ENCODE measurements around the gene SLC38A9.

SLC38A9 gene

DNA sequence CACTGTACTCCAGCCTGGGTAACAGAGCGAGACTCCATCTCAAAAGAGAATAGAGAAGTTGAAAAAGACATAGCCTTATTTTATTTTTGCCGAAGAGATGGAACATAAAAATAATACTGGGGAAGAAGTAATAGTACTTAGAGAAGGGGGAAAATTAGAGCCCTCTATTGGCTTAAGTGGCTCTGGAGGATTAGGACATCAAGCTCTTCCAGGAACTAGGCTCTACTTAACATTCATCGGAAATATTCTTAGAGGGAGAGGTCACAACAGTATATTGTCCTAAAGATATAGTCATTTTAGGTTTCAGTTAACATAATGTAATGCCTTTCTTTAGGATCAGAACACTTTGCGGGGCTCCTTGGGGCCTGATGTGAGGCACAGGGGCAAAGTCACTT lies 91.4 kb downstream of the SLC38A9 start:
- no peak for DNase-seq (ENCODE audit: low spot score)
- TF ChIP-seq, protein P1, sequence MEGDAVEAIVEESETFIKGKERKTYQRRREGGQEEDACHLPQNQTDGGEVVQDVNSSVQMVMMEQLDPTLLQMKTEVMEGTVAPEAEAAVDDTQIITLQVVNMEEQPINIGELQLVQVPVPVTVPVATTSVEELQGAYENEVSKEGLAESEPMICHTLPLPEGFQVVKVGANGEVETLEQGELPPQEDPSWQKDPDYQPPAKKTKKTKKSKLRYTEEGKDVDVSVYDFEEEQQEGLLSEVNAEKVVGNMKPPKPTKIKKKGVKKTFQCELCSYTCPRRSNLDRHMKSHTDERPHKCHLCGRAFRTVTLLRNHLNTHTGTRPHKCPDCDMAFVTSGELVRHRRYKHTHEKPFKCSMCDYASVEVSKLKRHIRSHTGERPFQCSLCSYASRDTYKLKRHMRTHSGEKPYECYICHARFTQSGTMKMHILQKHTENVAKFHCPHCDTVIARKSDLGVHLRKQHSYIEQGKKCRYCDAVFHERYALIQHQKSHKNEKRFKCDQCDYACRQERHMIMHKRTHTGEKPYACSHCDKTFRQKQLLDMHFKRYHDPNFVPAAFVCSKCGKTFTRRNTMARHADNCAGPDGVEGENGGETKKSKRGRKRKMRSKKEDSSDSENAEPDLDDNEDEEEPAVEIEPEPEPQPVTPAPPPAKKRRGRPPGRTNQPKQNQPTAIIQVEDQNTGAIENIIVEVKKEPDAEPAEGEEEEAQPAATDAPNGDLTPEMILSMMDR (conservative IDR thresholded peaks at IDR 0.05; ENCODE audit: low read depth), result no peak
- no peak overlapping the region for H3K27ac ChIP-seq
- ChIA-PET CTCF (no interaction called here), POLR2A (ENCODE audit: low non-redundant PET) (no interaction called here)

DNA sequence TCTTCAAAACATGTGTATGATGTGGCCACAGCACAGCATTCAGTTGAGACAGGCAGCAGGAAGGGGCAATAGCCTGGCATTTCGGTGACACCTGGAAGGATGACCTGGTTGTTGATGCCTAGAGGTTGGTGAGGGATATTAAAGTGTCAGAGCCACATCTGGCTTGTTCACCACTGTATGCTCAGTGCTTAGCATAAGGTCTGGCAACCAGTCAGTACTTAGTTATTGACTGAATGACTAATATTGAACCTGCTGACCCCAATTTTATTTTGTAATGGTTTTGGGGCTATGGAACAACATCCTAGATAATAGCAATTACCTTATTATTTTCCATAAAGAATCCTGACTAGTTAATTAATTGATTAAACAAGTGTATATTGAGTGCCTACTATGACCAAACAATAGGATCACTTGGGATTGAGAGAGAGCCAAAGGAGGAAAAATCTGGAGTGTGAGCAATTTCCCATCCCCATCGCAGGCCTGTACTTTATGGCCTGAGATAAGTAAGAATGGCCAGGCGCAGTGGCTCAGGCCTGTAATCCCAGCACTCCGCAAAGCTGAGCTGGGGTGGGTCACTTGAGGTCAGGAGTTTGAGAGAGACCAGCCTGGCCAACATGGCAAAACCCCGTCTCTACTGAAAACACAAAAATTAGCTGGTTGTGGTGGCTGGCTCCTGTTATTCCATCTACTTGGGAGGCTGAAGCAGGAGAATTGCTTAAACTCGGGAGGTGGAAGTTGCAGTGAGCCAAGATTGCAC lies 91.9 kb downstream of the SLC38A9 start:
- H3K27ac ChIP-seq, result no peak overlapping the region
- ChIA-PET CTCF (interaction anchor here (0.6 kb wide), 2 partner anchors 172 to 197 kb away, joined by 5 to 6 read pairs; no protein-coding TSS in a partner anchor), POLR2A (ENCODE audit: low non-redundant PET) (no interaction called here)
- no peak for DNase-seq (ENCODE audit: low spot score)
- TF ChIP-seq, protein P1 (conservative IDR thresholded peaks at IDR 0.05; ENCODE audit: low read depth), result no peak

DNA sequence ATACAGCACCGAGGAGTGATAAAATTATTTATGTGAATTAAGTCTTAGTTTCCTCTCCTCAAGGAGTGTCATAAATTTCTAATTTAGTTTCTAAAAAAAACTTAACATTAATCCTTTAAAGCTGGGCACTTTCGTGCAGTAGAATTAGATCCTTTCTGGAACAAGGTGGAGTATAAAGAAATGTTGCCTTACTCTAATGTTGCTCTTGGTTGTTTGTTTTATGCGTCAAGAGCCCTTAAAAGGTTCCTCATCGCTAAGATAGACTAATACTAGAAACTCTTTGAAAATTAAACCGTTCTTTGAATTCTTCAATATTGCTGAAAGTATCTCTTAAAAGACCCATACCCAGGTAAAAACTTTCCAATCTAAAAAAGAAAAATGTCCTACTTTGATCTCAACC lies 93.8 kb downstream of the SLC38A9 start:
- no peak for DNase-seq (ENCODE audit: low spot score)
- ChIA-PET POLR2A (ENCODE audit: low non-redundant PET) (no interaction called here), CTCF (no interaction called here)
- TF ChIP-seq, protein P1 (conservative IDR thresholded peaks at IDR 0.05; ENCODE audit: low read depth), result no peak
- no peak overlapping the region for H3K27ac ChIP-seq

DNA sequence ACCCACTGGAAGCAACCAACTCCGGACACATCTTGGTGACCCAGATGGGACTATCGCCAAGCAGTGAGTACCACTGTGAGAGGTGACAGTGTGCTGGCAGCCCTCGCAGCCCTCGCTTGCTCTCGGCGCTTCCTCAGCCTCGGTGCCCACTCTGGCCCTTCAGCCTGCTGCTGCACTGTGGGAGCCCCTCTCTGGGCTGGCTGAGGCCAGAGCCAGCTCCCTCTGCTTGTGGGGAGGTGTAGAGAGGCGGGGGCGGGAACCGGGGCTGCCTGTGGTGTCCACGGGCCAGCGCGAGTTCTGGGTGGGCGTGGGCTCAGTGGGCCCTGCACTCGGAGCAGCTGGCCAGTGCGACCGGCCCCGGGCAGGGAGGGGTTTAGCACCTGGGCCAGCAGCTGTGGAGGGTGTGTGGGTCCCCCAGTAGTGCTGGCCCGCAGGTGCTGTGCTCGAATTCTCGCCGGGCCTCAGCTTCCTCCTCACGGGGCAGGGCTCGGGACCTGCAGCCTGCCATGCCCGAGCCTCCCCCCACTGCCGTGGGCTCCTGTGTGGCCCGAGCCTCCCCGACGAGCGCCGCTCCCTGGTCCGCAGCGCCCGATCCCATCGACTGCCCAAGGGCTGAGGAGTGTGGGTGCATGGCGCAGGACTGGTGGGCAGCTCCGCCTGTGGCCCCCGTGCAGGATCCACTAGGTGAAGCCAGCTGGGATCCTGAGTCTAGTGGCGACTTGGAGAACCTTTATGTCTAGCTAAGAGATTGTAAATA lies 98.8 kb downstream of the SLC38A9 start:
- CTCF ChIA-PET, result interaction anchor here (0.6 kb wide), 1 partner anchor 150 kb away, joined by 4 read pairs; no protein-coding TSS in a partner anchor
- POLR2A ChIA-PET (ENCODE audit: low non-redundant PET), result no interaction called here

DNA sequence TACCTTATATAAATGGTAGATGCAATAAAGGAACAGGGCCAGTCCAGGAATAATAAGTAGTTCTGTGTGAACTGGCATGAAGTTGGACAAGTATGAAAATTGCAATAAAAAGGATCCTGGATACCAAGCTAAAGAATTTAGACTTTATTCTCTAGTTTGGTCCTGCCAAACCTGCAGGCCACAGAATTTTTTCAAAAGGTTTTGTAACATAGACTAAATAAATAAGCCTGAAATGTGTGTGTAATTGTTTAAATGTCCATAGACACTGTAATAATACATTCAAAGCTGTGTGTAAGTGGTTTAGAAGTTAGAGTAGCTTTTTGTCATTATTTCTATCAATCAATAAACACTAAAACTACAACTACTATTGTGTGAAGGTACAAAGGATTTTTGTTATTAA lies 101.6 kb downstream of the SLC38A9 start:
- POLR2A ChIA-PET (ENCODE audit: low non-redundant PET), result no interaction called here
- DNase-seq (ENCODE audit: low spot score), result no peak
- CTCF ChIA-PET, result no interaction called here
- no peak overlapping the region for H3K27ac ChIP-seq
- TF ChIP-seq, protein P1 (conservative IDR thresholded peaks at IDR 0.05; ENCODE audit: low read depth), result no peak

More for the DNA sequence above, 98.8 kb downstream of the SLC38A9 start:
- DNase-seq (ENCODE audit: low spot score), result no peak
- TF ChIP-seq, protein P1 (conservative IDR thresholded peaks at IDR 0.05; ENCODE audit: low read depth), result no peak
- H3K27ac ChIP-seq, result no peak overlapping the region

DNA sequence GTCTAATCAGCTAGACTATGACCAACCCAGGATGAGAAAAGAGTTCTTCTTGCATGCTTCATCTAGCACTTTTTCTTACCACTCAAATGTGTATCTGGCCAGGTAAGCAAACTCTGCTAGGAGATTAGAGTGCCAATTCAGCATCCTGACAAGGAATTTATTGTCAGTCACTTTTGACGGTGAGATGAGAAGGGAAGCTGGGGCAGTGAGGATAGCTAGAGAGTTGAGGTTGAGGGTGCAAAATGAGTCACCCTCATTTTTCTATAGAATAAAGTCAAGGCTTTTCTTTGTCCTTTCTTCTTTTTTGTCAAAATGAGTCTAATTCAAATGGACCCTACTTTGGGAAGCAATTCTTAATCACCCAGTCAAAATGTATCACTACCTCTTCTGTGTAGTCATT lies 102.7 kb downstream of the SLC38A9 start:
- DNase-seq (ENCODE audit: low spot score), result no peak
- ChIA-PET POLR2A (ENCODE audit: low non-redundant PET) (no interaction called here), CTCF (interaction anchor here (0.6 kb wide), 1 partner anchor 28 kb away, joined by 4 read pairs; no protein-coding TSS in a partner anchor)
- H3K27ac ChIP-seq, result no peak overlapping the region
- TF ChIP-seq, protein P1 (conservative IDR thresholded peaks at IDR 0.05; ENCODE audit: low read depth), result no peak

All from RWPE1 (cell line).